Esophagus squamous epithelium (tissue), 4 donors: ENCODE measurements around the gene KRTAP10-1.

ENCODE experiments used
- POLR2A ChIP-seq, 4 donors: fragments of 450-650 bp; IDR thresholded peaks; one replicate each; pipeline ENCODE4 v1.6.1; 2017; ENCODE audit warnings: antibody characterized with exemption in 4 of 4, mild to moderate bottlenecking in 4 of 4, moderate library complexity in 3 of 4
- TF ChIP-seq, protein P1 (sequence below), 6 experiments: fragments of 450-650 bp in 4 of 6; fragments of 200-600 bp in 2 of 6; sonication (generic) in 2 of 6; IDR thresholded peaks; one replicate each; pipeline ENCODE4 v1.5.1; 2016 to 2019; ENCODE audit warnings: antibody characterized with exemption in 6 of 6, mild to moderate bottlenecking in 4 of 6, moderate library complexity in 4 of 6

DNA sequence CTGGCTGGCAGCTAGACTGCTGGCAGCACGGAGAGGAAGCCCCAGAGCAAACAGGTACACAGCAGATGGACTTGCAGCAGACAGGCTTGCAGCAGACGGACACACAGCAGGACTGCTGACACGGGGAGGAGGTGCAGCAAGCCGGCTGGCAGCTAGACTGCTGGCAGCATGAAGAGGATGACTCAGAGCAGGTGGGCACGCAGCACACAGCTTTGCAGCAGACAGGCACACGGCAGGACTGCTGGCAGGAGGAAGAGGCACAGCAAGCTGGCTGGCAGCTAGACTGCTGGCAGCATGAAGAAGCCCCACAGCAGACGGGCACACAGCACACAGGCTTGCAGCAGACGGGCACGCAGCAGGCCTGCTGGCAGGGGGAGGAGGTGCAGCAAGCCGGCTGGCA lies 10.8 kb upstream of the KRTAP10-1 start:
- no peak for TF ChIP-seq POLR2A (IDR thresholded peaks at IDR 0.05)
- TF ChIP-seq, protein P1, sequence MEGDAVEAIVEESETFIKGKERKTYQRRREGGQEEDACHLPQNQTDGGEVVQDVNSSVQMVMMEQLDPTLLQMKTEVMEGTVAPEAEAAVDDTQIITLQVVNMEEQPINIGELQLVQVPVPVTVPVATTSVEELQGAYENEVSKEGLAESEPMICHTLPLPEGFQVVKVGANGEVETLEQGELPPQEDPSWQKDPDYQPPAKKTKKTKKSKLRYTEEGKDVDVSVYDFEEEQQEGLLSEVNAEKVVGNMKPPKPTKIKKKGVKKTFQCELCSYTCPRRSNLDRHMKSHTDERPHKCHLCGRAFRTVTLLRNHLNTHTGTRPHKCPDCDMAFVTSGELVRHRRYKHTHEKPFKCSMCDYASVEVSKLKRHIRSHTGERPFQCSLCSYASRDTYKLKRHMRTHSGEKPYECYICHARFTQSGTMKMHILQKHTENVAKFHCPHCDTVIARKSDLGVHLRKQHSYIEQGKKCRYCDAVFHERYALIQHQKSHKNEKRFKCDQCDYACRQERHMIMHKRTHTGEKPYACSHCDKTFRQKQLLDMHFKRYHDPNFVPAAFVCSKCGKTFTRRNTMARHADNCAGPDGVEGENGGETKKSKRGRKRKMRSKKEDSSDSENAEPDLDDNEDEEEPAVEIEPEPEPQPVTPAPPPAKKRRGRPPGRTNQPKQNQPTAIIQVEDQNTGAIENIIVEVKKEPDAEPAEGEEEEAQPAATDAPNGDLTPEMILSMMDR (IDR thresholded peaks at IDR 0.05) = peak in 1 of 6 experiments; percentile 41
